Type B pancreatic cell (in vitro differentiated cells): Measurements from ENCODE around the gene TMEM151B. TPM values are rescaled to one million over a fixed set of nuclear protein-coding genes. Genes with fewer than 3 reads are reported as not detected.
A peak's percentile ranks its signal among the peaks of the same experiment; 100 is the strongest.
"Not testable (repeated sequence)": the region's sequence is repeated elsewhere in the genome, so short reads cannot be mapped to it uniquely, and the experiment has no call there.

Source experiments
- DNase-seq: peaks from one replicate; pipeline ENCODE4 v3.0.0; 2021; ENCODE audit warnings: mixed read lengths; ENCODE audit not compliant: unreplicated experiment; ENCODE audit errors: extremely low spot score
- H3K27ac Mint-ChIP-seq: 2 replicates; pipeline ENCODE4 v1.8.0; 2021; ENCODE audit warnings: mild to moderate bottlenecking, mixed read lengths
- H3K27me3 Mint-ChIP-seq: 2 replicates; pipeline ENCODE4 v1.8.0; 2021; ENCODE audit warnings: mixed read lengths
- H3K36me3 Mint-ChIP-seq: 2 replicates; pipeline ENCODE4 v1.8.0; 2021; ENCODE audit warnings: mixed read lengths
- H3K4me1 Mint-ChIP-seq: one replicate; pipeline ENCODE4 v1.8.0; 2021; ENCODE audit warnings: mixed read lengths; ENCODE audit not compliant: unreplicated experiment
- H3K4me3 Mint-ChIP-seq: 2 replicates; pipeline ENCODE4 v1.8.0; 2021; ENCODE audit warnings: mild to moderate bottlenecking, mixed read lengths
- H3K9me3 Mint-ChIP-seq: 2 replicates; pipeline ENCODE4 v1.8.0; 2021; ENCODE audit warnings: mixed read lengths
- total RNA-seq: library from RNA; stranded (reverse); gene quantifications from 2 replicates; pipeline ENCODE4 v1.2.1, GENCODE V29; 2021; ENCODE audit warnings: low replicate concordance
- TF ChIP-seq, protein P1 (sequence below): fragments of 200-600 bp; sonication (generic); conservative IDR thresholded peaks from 2 replicates; pipeline ENCODE4 v1.5.0; 2021; ENCODE audit warnings: antibody characterized with exemption, mild to moderate bottlenecking

The TMEM151B gene
- total RNA-seq, 1 donor from 2014 or later, result 3.2 TPM

DNA sequence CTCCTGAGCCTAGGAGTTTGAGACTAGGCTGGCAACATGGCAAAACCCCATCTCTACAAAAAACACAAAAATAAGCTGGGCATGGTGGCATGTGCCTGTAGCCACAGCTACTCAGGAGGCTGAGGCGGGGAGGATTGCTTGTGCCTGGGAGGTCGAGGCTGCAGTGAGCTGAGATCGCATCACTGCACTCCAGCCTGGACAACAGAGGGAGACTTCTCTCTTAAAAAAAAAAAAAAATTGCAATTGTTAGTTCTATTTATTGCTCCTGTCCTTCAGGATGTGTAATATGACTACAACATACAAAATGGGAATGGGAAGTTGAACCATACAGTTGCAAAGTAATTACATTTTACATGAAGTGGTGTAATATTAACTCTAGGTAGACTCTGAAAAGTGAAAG lies 51.0 kb downstream of the TMEM151B start:
- H3K4me3 Mint-ChIP-seq, result no peak overlapping the region

GRCh38 chr6:44327096-44327495 lies 56.8 kb downstream of the TMEM151B start:
- TF ChIP-seq, protein P1, sequence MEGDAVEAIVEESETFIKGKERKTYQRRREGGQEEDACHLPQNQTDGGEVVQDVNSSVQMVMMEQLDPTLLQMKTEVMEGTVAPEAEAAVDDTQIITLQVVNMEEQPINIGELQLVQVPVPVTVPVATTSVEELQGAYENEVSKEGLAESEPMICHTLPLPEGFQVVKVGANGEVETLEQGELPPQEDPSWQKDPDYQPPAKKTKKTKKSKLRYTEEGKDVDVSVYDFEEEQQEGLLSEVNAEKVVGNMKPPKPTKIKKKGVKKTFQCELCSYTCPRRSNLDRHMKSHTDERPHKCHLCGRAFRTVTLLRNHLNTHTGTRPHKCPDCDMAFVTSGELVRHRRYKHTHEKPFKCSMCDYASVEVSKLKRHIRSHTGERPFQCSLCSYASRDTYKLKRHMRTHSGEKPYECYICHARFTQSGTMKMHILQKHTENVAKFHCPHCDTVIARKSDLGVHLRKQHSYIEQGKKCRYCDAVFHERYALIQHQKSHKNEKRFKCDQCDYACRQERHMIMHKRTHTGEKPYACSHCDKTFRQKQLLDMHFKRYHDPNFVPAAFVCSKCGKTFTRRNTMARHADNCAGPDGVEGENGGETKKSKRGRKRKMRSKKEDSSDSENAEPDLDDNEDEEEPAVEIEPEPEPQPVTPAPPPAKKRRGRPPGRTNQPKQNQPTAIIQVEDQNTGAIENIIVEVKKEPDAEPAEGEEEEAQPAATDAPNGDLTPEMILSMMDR, result no peak
- Mint-ChIP-seq H3K4me3 (no peak overlapping the region), H3K27me3 (peaks cover 35% of the 10 kb centered on the region), H3K36me3 (no peaks in the 10 kb centered on the region), H3K27ac (no peak overlapping the region), H3K4me1 (no peaks in the 10 kb centered on the region), H3K9me3 (no peaks in the 10 kb centered on the region)
- no peak for DNase-seq

More for the DNA sequence above, 51.0 kb downstream of the TMEM151B start:
- peaks cover 47% of the 10 kb centered on the region for H3K27me3 Mint-ChIP-seq
- H3K36me3 Mint-ChIP-seq, result no peaks in the 10 kb centered on the region
- no peaks in the 10 kb centered on the region for H3K4me1 Mint-ChIP-seq
- TF ChIP-seq, protein P1, result no peak
- DNase-seq, result no peak
- no peak overlapping the region for H3K27ac Mint-ChIP-seq
- H3K9me3 Mint-ChIP-seq, result no peaks in the 10 kb centered on the region

- Mint-ChIP-seq H3K36me3 (no peaks in the 10 kb centered on the region), H3K4me3 (no peak overlapping the region), H3K4me1 (no peaks in the 10 kb centered on the region), H3K27me3 (peaks cover 38% of the 10 kb centered on the region), H3K9me3 (no peaks in the 10 kb centered on the region), H3K27ac (no peak overlapping the region)
- no peak for DNase-seq
- TF ChIP-seq, protein P1, result no peak
Measured at GRCh38 chr6:44327760-44328159, 57.5 kb downstream of the TMEM151B start.

GRCh38 chr6:44328203-44328602 lies 58.0 kb downstream of the TMEM151B start:
- Mint-ChIP-seq H3K27me3 (peaks cover 39% of the 10 kb centered on the region), H3K27ac (peak overlapping the region; percentile 52)
- H3K4me1 Mint-ChIP-seq, H3K36me3 Mint-ChIP-seq, H3K4me3 Mint-ChIP-seq, DNase-seq, H3K9me3 Mint-ChIP-seq: not testable (repeated sequence)

- no peak for DNase-seq
- no peaks in the 10 kb centered on the region for H3K9me3 Mint-ChIP-seq
- H3K4me3 Mint-ChIP-seq, result no peak overlapping the region
- TF ChIP-seq, protein P1, result no peak
- H3K4me1 Mint-ChIP-seq, result peaks cover 4% of the 10 kb centered on the region
- no peaks in the 10 kb centered on the region for H3K36me3 Mint-ChIP-seq
- H3K27me3 Mint-ChIP-seq, result peaks cover 41% of the 10 kb centered on the region
- H3K27ac Mint-ChIP-seq, result no peak overlapping the region
Measured at GRCh38 chr6:44329858-44330257, 59.6 kb downstream of the TMEM151B start.

DNA sequence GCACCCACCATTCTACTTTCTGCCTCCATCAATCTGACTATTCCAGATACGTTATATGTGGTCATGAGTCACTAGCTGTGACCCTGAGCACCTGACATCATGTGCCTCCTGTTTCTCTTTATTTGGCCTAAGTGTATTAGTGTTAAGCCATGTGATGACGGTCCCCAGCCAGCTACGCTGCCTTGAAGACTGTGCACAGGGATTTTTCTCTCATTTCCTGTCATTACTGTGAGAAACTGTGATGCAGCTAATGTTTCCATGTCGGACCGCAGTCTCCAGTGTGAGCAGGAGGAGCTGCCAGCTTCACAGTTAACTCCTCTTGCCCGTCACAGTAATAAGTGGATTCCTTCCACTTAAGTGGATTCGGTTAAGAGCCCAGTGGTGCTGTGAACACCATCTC lies 62.3 kb downstream of the TMEM151B start:
- H3K27ac Mint-ChIP-seq, result no peak overlapping the region
- TF ChIP-seq, protein P1, result no peak
- peaks cover 54% of the 10 kb centered on the region for H3K27me3 Mint-ChIP-seq
- peaks cover 4% of the 10 kb centered on the region for H3K4me1 Mint-ChIP-seq
- H3K36me3 Mint-ChIP-seq, result no peaks in the 10 kb centered on the region
- no peaks in the 10 kb centered on the region for H3K9me3 Mint-ChIP-seq
- no peak for DNase-seq
- no peak overlapping the region for H3K4me3 Mint-ChIP-seq
